Body of pancreas (tissue), 4 donors: ENCODE data around the gene SLC1A7. TPM values are rescaled to one million over a fixed set of nuclear protein-coding genes. Genes with fewer than 3 reads are reported as not detected.

ENCODE experiments used
- ATAC-seq: fragments of 150-250 bp; one replicate; pipeline ENCODE4 v1.9.1; 2016
- DNase-seq, 4 donors: peaks; one replicate each; pipeline ENCODE4 v3.0.0-alpha.2; 2019
- H3K27ac ChIP-seq, 4 donors: fragments of 200-600 bp; sonication (generic); 1 replicate in 3 of 4; 2 replicates in 1 of 4; pipeline versions ENCODE4 v1.5.1 to v1.6.1; 2016 to 2019; ENCODE audit warnings: mild to moderate bottlenecking in 1 of 4, mixed read lengths in 1 of 4, moderate library complexity in 1 of 4
- H3K27me3 ChIP-seq, 2 donors: fragments of 200-600 bp; sonication (generic); one replicate each; pipeline ENCODE4 v1.6.0; 2016; ENCODE audit warnings: mild to moderate bottlenecking in 1 of 2
- H3K36me3 ChIP-seq, 2 donors: fragments of 200-600 bp; sonication (generic); replicated peaks in 1 of 2; 2 replicates each; pipeline ENCODE4 v1.5.1; 2016; ENCODE audit warnings: low read depth in 2 of 2; ENCODE audit not compliant: insufficient read depth in 1 of 2
- H3K4me1 ChIP-seq: fragments of 200-600 bp; sonication (generic); one replicate; pipeline ENCODE4 v1.6.0; 2016
- H3K4me3 ChIP-seq, 2 donors: fragments of 200-600 bp; sonication (generic); 1 replicate in 1 of 2; 2 replicates in 1 of 2; pipeline ENCODE4 v1.5.1; 2016 to 2019
- H3K9me3 ChIP-seq, 3 donors: fragments of 200-600 bp; sonication (generic); 1 replicate in 2 of 3; 2 replicates in 1 of 3; pipeline ENCODE4 v1.5.1; 2016
- CTCF ChIP-seq, 7 experiments: fragments of 450-650 bp in 4 of 7; fragments of 200-600 bp in 3 of 7; sonication (generic) in 3 of 7; IDR thresholded peaks; one replicate each; pipeline ENCODE4 v1.5.1; 2016 to 2019; ENCODE audit warnings: antibody characterized with exemption in 7 of 7
- POLR2A ChIP-seq, 3 donors: fragments of 450-650 bp; IDR thresholded peaks; one replicate each; pipeline ENCODE4 v1.6.1; 2016; ENCODE audit warnings: antibody characterized with exemption in 3 of 3, mild to moderate bottlenecking in 2 of 3
- WGBS, 2 donors: methylation state at CpG; one replicate each; pipeline ENCODE4 v1.1.5; 2017; 5-methylcytosine and 5-hydroxymethylcytosine counted together
- intact Hi-C: fragments of 100-400 bp; cut with DNase I; formaldehyde crosslinking; loops from one replicate; pipeline ENCODE4 v1.15.1; 2023
- total RNA-seq, 2 donors: library from RNA; depleted of rRNA; stranded (reverse); fragments of >200 nt; gene quantifications; one replicate each; pipeline ENCODE4 v1.1.0, GENCODE V29; 2016

The SLC1A7 gene
- total RNA-seq, 2 donors from 2014 or later: not detected

- H3K4me3 ChIP-seq: no peak overlapping the region
- WGBS, 2 donors: 79 to 84% methylated on average over 3 of the region's 3 CpGs
- no peak for TF ChIP-seq CTCF (IDR thresholded peaks at IDR 0.05)
- no peak for TF ChIP-seq POLR2A (IDR thresholded peaks at IDR 0.05)
- H3K36me3 ChIP-seq: peaks cover 0 to 8% of the 10 kb centered on the region in 2 donors
- H3K9me3 ChIP-seq: no peaks in the 10 kb centered on the region
- DNase-seq (no peak), ATAC-seq (no peak)
- H3K27ac ChIP-seq: no peak overlapping the region
- intact Hi-C loops: no loop called here
- H3K27me3 ChIP-seq: no peaks in the 10 kb centered on the region
- H3K4me1 ChIP-seq: peaks cover 11% of the 10 kb centered on the region
Observed at GRCh38 chr1:53049574-53049967, 92.9 kb downstream of the SLC1A7 start.

- no peak for DNase-seq
- intact Hi-C loops: no loop called here
- WGBS, 2 donors: 84 to 87% methylated on average over 3 of the region's 3 CpGs
Observed at GRCh38 chr1:53048960-53049573, 93.4 kb downstream of the SLC1A7 start.

GRCh38 chr1:53047737-53048736, 94.4 kb downstream of the SLC1A7 start:
- no peak for ATAC-seq
- H3K27ac ChIP-seq: no peak overlapping the region
- peaks cover 11% of the 10 kb centered on the region for H3K4me1 ChIP-seq
- H3K4me3 ChIP-seq: no peak overlapping the region
- TF ChIP-seq CTCF (IDR thresholded peaks at IDR 0.05): no peak
- TF ChIP-seq POLR2A (IDR thresholded peaks at IDR 0.05): no peak
- 70 to 81% methylated on average over 5 of the region's 5 CpGs for WGBS, 2 donors
- no peak for DNase-seq
- no peaks in the 10 kb centered on the region for H3K27me3 ChIP-seq
- H3K36me3 ChIP-seq: peaks cover 0 to 8% of the 10 kb centered on the region in 2 donors
- no peaks in the 10 kb centered on the region for H3K9me3 ChIP-seq
- intact Hi-C loops: no loop called here

More at GRCh38 chr1:53048960-53049573, 93.4 kb downstream of the SLC1A7 start:
- Histone ChIP-seq H3K27ac (no peak overlapping the region), H3K4me1 (peaks cover 11% of the 10 kb centered on the region), H3K4me3 (no peak overlapping the region), H3K27me3 (no peaks in the 10 kb centered on the region), H3K9me3 (no peaks in the 10 kb centered on the region), H3K36me3 (peaks cover 0 to 8% of the 10 kb centered on the region in 2 donors)
- no peak for ATAC-seq
- no peak for TF ChIP-seq POLR2A (IDR thresholded peaks at IDR 0.05)
- TF ChIP-seq CTCF (IDR thresholded peaks at IDR 0.05): no peak

GRCh38 chr1:53046930-53047329, 95.5 kb downstream of the SLC1A7 start:
- no peak for TF ChIP-seq CTCF (IDR thresholded peaks at IDR 0.05)
- H3K9me3 ChIP-seq: no peaks in the 10 kb centered on the region
- H3K27me3 ChIP-seq: no peaks in the 10 kb centered on the region
- WGBS, 2 donors: 13 to 26% methylated on average over 2 of the region's 2 CpGs
- peaks cover 0 to 8% of the 10 kb centered on the region in 2 donors for H3K36me3 ChIP-seq
- no peak overlapping the region for H3K4me3 ChIP-seq
- no peak overlapping the region for H3K27ac ChIP-seq
- peaks cover 11% of the 10 kb centered on the region for H3K4me1 ChIP-seq
- DNase-seq (peak; percentile 28 to 51 (median 41)), ATAC-seq (peak; percentile 60)
- intact Hi-C loops: no loop called here
